ENCODE measurements around the gene XRN1. TPM values are rescaled to one million over a fixed set of nuclear protein-coding genes. Genes with fewer than 3 reads are reported as not detected.
A peak's percentile ranks its signal among the peaks of the same experiment; 100 is the strongest.

The XRN1 gene
- total and polyA plus RNA-seq, 11 donors = 3.8 to 35.5 (median 17.3) TPM

GRCh38 chr3:142272200-142272891 lies 175.5 kb downstream of the XRN1 start:
- no peaks in the 10 kb centered on the region for H3K36me3 ChIP-seq
- TF ChIP-seq CTCF (IDR thresholded peaks at IDR 0.05) (no peak), POLR2A (IDR thresholded peaks at IDR 0.05) (no peak)
- no peak for ATAC-seq
- no peak overlapping the region for H3K4me3 ChIP-seq
- intact Hi-C loops (cut with DNase I) = loop anchor here in 4 of 10 donors (10.0 kb wide), 3 partner anchors 88 to 538 kb away; partner anchors contain the start of gene RNF7 (in 1 of the 4)
- peaks cover 0 to 3% (median 0%) of the 10 kb centered on the region in 12 donors for H3K9me3 ChIP-seq
- WGBS, 4 donors = 82 to 89% (median 88%) methylated on average over 8 of the region's 8 CpGs
- H3K27ac ChIP-seq = peak overlapping the region in 1 of 12 donors; percentile 25
- no peak for DNase-seq
- H3K27me3 ChIP-seq = no peaks in the 10 kb centered on the region
- peaks cover 0 to 37% (median 0%) of the 10 kb centered on the region in 12 donors for H3K4me1 ChIP-seq

- Histone ChIP-seq H3K27ac (peak overlapping the region in 1 of 12 donors; percentile 54), H3K4me3 (no peak overlapping the region), H3K36me3 (no peaks in the 10 kb centered on the region), H3K9me3 (peaks cover 0 to 3% (median 0%) of the 10 kb centered on the region in 12 donors), H3K27me3 (no peaks in the 10 kb centered on the region), H3K4me1 (peaks cover 0 to 18% (median 0%) of the 10 kb centered on the region in 12 donors)
- intact Hi-C loops (cut with DNase I) = loop anchor here in 4 of 10 donors (10.0 kb wide), 3 partner anchors 86 to 536 kb away; partner anchors contain the start of gene RNF7 (in 1 of the 4)
- 83 to 93% (median 87%) methylated on average over 3 of the region's 3 CpGs for WGBS, 4 donors
- DNase-seq (no peak), ATAC-seq (peak in 2 of 4 donors; percentile 41 to 64)
- TF ChIP-seq CTCF (IDR thresholded peaks at IDR 0.05) (no peak), POLR2A (IDR thresholded peaks at IDR 0.05) (no peak)
Observed at GRCh38 chr3:142270407-142270806, 177.4 kb downstream of the XRN1 start.

GRCh38 chr3:142269767-142270166 lies 178.1 kb downstream of the XRN1 start:
- H3K9me3 ChIP-seq = peaks cover 0 to 3% (median 0%) of the 10 kb centered on the region in 12 donors
- DNase-seq = no peak
- no peak overlapping the region for H3K4me3 ChIP-seq
- no peaks in the 10 kb centered on the region for H3K27me3 ChIP-seq
- peaks cover 0 to 12% (median 0%) of the 10 kb centered on the region in 12 donors for H3K4me1 ChIP-seq
- H3K36me3 ChIP-seq = no peaks in the 10 kb centered on the region
- peak overlapping the region in 1 of 12 donors; percentile 54 for H3K27ac ChIP-seq
- intact Hi-C loops (cut with DNase I) = loop anchor here in 4 of 10 donors (10.0 kb wide), 3 partner anchors 85 to 535 kb away; partner anchors contain the start of gene RNF7 (in 1 of the 4)
- WGBS, 4 donors = 68 to 76% (median 73%) methylated on average over 1 of the region's 1 CpG
- TF ChIP-seq CTCF (IDR thresholded peaks at IDR 0.05) (no peak), POLR2A (IDR thresholded peaks at IDR 0.05) (no peak)
- no peak for ATAC-seq

GRCh38 chr3:142268426-142268825 lies 179.4 kb downstream of the XRN1 start:
- DNase-seq (no peak), ATAC-seq (no peak)
- TF ChIP-seq POLR2A (IDR thresholded peaks at IDR 0.05) (no peak), CTCF (IDR thresholded peaks at IDR 0.05) (no peak)
- Histone ChIP-seq H3K27ac (no peak overlapping the region), H3K4me3 (no peak overlapping the region), H3K4me1 (peaks cover 0 to 12% (median 0%) of the 10 kb centered on the region in 12 donors), H3K9me3 (no peaks in the 10 kb centered on the region), H3K27me3 (no peaks in the 10 kb centered on the region), H3K36me3 (no peaks in the 10 kb centered on the region)
- intact Hi-C loops (cut with DNase I) = no loop called here
- whole genome bisulfite sequencing, 4 donors = 58 to 69% (median 66%) methylated on average over 4 of the region's 4 CpGs

Measured in heart left ventricle (tissue), 16 donors.